ENCODE results near the gene C6orf15. TPM values are rescaled to one million over a fixed set of nuclear protein-coding genes. Genes with fewer than 3 reads are reported as not detected.

C6orf15 gene
- total RNA-seq, 1 experiment from 2014 or later = not detected

GRCh38 chr6:31114541-31114878 is 2.1 kb upstream of the C6orf15 start, which contains the start of gene PSORS1C1:
PSORS1C1 (plus strand) TSS chr6:31114800; CDS start chr6:31129633, 14,833 bp downstream.
- Mint-ChIP-seq H3K27ac (no peak within 1 kb of the TSS; the same call in 1 of the 2 replicates), H3K27me3 (ENCODE audit: low read depth) (peaks cover 29% of the 10 kb centered on the region), H3K4me3 (no peak within 1 kb of the TSS), H3K36me3 (no peaks in the 10 kb centered on the region), H3K4me1 (peaks cover 37% of the 10 kb centered on the region), H3K9me3 (no peaks in the 10 kb centered on the region)
- ATAC-seq (peak; percentile 18), DNase-seq (ENCODE audit: low spot score) (no peak)
- POLR2A ChIA-PET = interaction anchor here (0.8 to 1.3 kb wide), 2 partner anchors 27 to 83 kb away, joined by 3 read pairs; no protein-coding TSS in a partner anchor
- TF ChIP-seq FOXP1 (CRISPR knock-in tag; IDR thresholded peaks at IDR 0.05; ENCODE audit: borderline replicate concordance) = no peak
- TF ChIP-seq TEAD1 (CRISPR knock-in tag; IDR thresholded peaks at IDR 0.05) = no peak
- TF ChIP-seq ZNF317 (CRISPR knock-in tag; IDR thresholded peaks at IDR 0.05; ENCODE audit: borderline replicate concordance, low read depth) = no peak
- TF ChIP-seq OVOL2 (CRISPR knock-in tag; IDR thresholded peaks at IDR 0.05; ENCODE audit: borderline replicate concordance) = no peak
- TF ChIP-seq MXD4 (CRISPR knock-in tag; IDR thresholded peaks at IDR 0.05; ENCODE audit: borderline replicate concordance) = no peak
- CTCF ChIA-PET = interaction anchor here (0.6 to 11.0 kb wide), 18 partner anchors 10 to 435 kb away, joined by 3 to 90 read pairs (median 4); partner anchors contain the start of genes PSORS1C2 and VARS2

DNA sequence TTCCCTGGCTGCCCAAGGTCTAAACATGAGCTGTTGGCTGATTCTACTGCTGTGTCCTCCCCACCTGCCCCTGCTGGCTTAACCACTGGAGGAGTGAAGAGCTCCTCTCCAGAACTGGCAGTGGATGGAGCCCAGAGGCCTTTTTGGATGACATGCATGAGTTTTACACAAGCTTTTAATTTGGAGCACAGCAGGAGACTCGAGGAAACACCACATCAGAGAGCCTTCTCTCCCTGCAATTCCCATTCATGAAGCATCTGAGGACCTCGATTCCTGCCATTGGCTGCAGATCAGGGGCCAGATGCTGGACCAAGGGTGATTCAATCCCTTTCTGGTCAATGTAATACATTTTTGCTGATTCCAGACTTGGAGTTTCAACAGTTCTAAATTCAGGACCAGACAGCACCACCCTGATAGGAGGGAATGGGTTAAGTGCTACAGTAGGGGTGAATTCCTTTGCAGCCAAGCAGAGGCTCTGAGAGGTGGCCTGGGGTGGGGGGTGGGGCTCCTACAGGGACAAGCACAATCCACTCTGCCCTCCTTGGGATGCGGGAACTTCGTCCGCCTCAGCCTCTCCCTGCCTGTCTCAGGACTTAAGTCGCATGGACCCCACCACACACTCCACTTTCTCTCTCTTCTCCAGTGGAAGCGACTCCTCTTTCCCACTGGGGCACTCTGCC is 1.6 kb upstream of the C6orf15 start:
- CTCF ChIA-PET = interaction anchor here (0.6 to 11.0 kb wide), 10 partner anchors 11 to 253 kb away, joined by 3 to 90 read pairs (median 8); partner anchors contain the start of gene VARS2
- POLR2A ChIA-PET = no interaction called here
- Mint-ChIP-seq H3K4me3 (no peak overlapping the region), H3K4me1 (peaks cover 39% of the 10 kb centered on the region), H3K9me3 (no peaks in the 10 kb centered on the region), H3K27ac (no peak overlapping the region; the same call in 1 of the 2 replicates), H3K27me3 (ENCODE audit: low read depth) (peaks cover 32% of the 10 kb centered on the region), H3K36me3 (no peaks in the 10 kb centered on the region)
- ATAC-seq = no peak; the same call in 1 of the 2 replicates
- DNase-seq (ENCODE audit: low spot score) = no peak
- TF ChIP-seq, protein P1, sequence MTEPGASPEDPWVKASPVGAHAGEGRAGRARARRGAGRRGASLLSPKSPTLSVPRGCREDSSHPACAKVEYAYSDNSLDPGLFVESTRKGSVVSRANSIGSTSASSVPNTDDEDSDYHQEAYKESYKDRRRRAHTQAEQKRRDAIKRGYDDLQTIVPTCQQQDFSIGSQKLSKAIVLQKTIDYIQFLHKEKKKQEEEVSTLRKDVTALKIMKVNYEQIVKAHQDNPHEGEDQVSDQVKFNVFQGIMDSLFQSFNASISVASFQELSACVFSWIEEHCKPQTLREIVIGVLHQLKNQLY (CRISPR knock-in tag; IDR thresholded peaks at IDR 0.05) = no peak
- TF ChIP-seq, protein P2, sequence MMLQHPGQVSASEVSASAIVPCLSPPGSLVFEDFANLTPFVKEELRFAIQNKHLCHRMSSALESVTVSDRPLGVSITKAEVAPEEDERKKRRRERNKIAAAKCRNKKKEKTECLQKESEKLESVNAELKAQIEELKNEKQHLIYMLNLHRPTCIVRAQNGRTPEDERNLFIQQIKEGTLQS (CRISPR knock-in tag; conservative IDR thresholded peaks at IDR 0.05) = no peak
- TF ChIP-seq NFE2L1 (CRISPR knock-in tag; IDR thresholded peaks at IDR 0.05) (no peak), ZNF232 (CRISPR knock-in tag; IDR thresholded peaks at IDR 0.05) (no peak), RORB (CRISPR knock-in tag; IDR thresholded peaks at IDR 0.05) (no peak)
- TF ChIP-seq, protein P3, sequence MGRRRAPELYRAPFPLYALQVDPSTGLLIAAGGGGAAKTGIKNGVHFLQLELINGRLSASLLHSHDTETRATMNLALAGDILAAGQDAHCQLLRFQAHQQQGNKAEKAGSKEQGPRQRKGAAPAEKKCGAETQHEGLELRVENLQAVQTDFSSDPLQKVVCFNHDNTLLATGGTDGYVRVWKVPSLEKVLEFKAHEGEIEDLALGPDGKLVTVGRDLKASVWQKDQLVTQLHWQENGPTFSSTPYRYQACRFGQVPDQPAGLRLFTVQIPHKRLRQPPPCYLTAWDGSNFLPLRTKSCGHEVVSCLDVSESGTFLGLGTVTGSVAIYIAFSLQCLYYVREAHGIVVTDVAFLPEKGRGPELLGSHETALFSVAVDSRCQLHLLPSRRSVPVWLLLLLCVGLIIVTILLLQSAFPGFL (CRISPR knock-in tag; IDR thresholded peaks at IDR 0.05; ENCODE audit: borderline replicate concordance) = no peak
- TF ChIP-seq, protein P4, sequence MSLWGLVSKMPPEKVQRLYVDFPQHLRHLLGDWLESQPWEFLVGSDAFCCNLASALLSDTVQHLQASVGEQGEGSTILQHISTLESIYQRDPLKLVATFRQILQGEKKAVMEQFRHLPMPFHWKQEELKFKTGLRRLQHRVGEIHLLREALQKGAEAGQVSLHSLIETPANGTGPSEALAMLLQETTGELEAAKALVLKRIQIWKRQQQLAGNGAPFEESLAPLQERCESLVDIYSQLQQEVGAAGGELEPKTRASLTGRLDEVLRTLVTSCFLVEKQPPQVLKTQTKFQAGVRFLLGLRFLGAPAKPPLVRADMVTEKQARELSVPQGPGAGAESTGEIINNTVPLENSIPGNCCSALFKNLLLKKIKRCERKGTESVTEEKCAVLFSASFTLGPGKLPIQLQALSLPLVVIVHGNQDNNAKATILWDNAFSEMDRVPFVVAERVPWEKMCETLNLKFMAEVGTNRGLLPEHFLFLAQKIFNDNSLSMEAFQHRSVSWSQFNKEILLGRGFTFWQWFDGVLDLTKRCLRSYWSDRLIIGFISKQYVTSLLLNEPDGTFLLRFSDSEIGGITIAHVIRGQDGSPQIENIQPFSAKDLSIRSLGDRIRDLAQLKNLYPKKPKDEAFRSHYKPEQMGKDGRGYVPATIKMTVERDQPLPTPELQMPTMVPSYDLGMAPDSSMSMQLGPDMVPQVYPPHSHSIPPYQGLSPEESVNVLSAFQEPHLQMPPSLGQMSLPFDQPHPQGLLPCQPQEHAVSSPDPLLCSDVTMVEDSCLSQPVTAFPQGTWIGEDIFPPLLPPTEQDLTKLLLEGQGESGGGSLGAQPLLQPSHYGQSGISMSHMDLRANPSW (CRISPR knock-in tag; conservative IDR thresholded peaks at IDR 0.05; ENCODE audit: low read depth) = no peak
- TF ChIP-seq, protein P5, sequence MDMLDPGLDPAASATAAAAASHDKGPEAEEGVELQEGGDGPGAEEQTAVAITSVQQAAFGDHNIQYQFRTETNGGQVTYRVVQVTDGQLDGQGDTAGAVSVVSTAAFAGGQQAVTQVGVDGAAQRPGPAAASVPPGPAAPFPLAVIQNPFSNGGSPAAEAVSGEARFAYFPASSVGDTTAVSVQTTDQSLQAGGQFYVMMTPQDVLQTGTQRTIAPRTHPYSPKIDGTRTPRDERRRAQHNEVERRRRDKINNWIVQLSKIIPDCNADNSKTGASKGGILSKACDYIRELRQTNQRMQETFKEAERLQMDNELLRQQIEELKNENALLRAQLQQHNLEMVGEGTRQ (CRISPR knock-in tag; IDR thresholded peaks at IDR 0.05) = no peak

- Mint-ChIP-seq H3K36me3 (no peaks in the 10 kb centered on the region), H3K27me3 (ENCODE audit: low read depth) (peaks cover 32% of the 10 kb centered on the region), H3K4me3 (no peak overlapping the region), H3K9me3 (no peaks in the 10 kb centered on the region), H3K4me1 (peaks cover 39% of the 10 kb centered on the region), H3K27ac (no peak overlapping the region)
- no peak for ATAC-seq
- no peak for DNase-seq (ENCODE audit: low spot score)
- ChIA-PET CTCF (interaction anchor here (1.2 to 11.0 kb wide), 9 partner anchors 9 to 570 kb away, joined by 3 to 90 read pairs (median 7); partner anchors contain the start of gene TCF19), POLR2A (no interaction called here)
- no peak for TF ChIP-seq FOXP4 (CRISPR knock-in tag; IDR thresholded peaks at IDR 0.05)
- no peak for TF ChIP-seq NR3C1 (CRISPR knock-in tag; conservative IDR thresholded peaks at IDR 0.05; ENCODE audit: low read depth)
- TF ChIP-seq TEAD4 (CRISPR knock-in tag; IDR thresholded peaks at IDR 0.05) = no peak
- no peak for TF ChIP-seq NR1H2 (CRISPR knock-in tag; IDR thresholded peaks at IDR 0.05)
- TF ChIP-seq, protein P6, sequence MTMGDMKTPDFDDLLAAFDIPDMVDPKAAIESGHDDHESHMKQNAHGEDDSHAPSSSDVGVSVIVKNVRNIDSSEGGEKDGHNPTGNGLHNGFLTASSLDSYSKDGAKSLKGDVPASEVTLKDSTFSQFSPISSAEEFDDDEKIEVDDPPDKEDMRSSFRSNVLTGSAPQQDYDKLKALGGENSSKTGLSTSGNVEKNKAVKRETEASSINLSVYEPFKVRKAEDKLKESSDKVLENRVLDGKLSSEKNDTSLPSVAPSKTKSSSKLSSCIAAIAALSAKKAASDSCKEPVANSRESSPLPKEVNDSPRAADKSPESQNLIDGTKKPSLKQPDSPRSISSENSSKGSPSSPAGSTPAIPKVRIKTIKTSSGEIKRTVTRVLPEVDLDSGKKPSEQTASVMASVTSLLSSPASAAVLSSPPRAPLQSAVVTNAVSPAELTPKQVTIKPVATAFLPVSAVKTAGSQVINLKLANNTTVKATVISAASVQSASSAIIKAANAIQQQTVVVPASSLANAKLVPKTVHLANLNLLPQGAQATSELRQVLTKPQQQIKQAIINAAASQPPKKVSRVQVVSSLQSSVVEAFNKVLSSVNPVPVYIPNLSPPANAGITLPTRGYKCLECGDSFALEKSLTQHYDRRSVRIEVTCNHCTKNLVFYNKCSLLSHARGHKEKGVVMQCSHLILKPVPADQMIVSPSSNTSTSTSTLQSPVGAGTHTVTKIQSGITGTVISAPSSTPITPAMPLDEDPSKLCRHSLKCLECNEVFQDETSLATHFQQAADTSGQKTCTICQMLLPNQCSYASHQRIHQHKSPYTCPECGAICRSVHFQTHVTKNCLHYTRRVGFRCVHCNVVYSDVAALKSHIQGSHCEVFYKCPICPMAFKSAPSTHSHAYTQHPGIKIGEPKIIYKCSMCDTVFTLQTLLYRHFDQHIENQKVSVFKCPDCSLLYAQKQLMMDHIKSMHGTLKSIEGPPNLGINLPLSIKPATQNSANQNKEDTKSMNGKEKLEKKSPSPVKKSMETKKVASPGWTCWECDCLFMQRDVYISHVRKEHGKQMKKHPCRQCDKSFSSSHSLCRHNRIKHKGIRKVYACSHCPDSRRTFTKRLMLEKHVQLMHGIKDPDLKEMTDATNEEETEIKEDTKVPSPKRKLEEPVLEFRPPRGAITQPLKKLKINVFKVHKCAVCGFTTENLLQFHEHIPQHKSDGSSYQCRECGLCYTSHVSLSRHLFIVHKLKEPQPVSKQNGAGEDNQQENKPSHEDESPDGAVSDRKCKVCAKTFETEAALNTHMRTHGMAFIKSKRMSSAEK (CRISPR knock-in tag; IDR thresholded peaks at IDR 0.05; ENCODE audit: borderline replicate concordance) = no peak
Measured at GRCh38 chr6:31111712-31112111, 663 bp downstream of the C6orf15 start.

All from WTC11 (cell line).